Muscle layer of colon (tissue), 2 donors: ENCODE measurements around the gene DGKB.

Source experiments
- H3K27ac ChIP-seq: one replicate; pipeline ENCODE4 v1.7.0; 2013; ENCODE audit warnings: low read depth, mild to moderate bottlenecking, low read length, moderate library complexity
- H3K27me3 ChIP-seq, 2 donors: one replicate each; pipeline ENCODE4 v1.7.0; 2013; ENCODE audit warnings: low read length in 2 of 2, mild to moderate bottlenecking in 2 of 2; ENCODE audit not compliant: insufficient read depth in 2 of 2, control insufficient read depth in 1 of 2
- H3K36me3 ChIP-seq: one replicate; pipeline ENCODE4 v1.7.0; 2013; ENCODE audit warnings: mild to moderate bottlenecking, low read length; ENCODE audit not compliant: insufficient read depth
- H3K4me1 ChIP-seq: one replicate; pipeline ENCODE4 v1.7.0; 2013; ENCODE audit warnings: mild to moderate bottlenecking, low read length; ENCODE audit not compliant: insufficient read depth
- H3K4me3 ChIP-seq, 2 donors: one replicate each; pipeline ENCODE4 v1.7.0; 2013; ENCODE audit warnings: low read length in 2 of 2, low read depth in 1 of 2, mild to moderate bottlenecking in 1 of 2, moderate library complexity in 1 of 2
- H3K9ac ChIP-seq: one replicate; pipeline ENCODE4 v1.7.0; 2013; ENCODE audit warnings: low read length
- H3K9me3 ChIP-seq: one replicate; pipeline ENCODE4 v1.7.0; 2013; ENCODE audit warnings: mild to moderate bottlenecking, low read length
- donor health status: abdominal sarcoma.
- donor health status: Adenocarcinoma of cecum.

The DGKB gene

DNA sequence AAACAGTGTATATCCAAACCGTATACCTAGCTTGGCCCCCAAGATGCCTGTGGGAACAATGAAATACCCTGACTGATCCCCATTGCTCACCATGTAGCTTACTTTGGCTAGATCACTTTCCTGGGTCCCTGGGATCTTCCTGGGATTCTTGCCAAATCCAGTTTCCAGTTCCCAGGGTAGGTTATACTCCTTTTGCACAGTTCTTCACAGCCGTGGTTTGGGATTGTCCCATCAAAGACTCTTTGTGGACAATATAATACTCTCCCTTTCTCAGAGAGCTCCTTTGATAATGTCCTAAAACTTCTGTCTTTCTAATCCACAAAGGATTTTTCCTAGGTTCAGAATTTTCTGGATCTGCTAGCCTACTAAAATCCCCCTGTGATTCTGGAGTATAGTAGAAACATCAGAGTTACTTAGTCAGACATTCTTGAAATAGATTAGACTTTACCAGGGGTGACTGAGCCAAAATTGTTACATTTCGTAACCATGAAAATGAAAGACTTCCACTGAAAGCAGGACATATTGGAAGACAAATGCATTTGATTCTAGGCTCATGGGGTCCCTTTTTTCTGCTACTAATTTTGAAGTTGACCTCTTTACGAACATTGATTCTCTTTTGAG is 524.8 kb downstream of the DGKB start:
- H3K9ac ChIP-seq = no peak overlapping the region
- no peaks in the 10 kb centered on the region for H3K27me3 ChIP-seq
- no peak overlapping the region for H3K27ac ChIP-seq
- H3K4me3 ChIP-seq = no peak overlapping the region
- no peaks in the 10 kb centered on the region for H3K36me3 ChIP-seq
- no peaks in the 10 kb centered on the region for H3K9me3 ChIP-seq
- no peaks in the 10 kb centered on the region for H3K4me1 ChIP-seq

DNA sequence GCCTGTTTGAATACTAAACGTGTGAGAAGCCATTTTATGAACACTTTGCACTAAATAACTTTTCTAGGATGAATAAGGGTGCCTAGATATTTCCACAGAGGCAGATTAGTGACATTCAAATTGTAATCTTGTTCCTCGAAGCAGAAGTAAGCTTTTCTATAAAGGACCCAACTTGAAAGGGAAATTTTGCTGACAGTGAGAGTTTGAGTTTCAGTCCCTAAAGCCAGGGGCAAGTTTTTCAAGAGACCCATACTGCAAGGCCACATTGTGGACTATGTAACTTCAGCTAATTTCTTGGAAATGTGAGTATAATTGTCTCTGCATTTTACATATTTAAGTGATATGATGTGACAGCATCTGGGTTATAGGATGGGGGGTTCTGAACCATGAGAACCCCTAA is 525.8 kb downstream of the DGKB start:
- Histone ChIP-seq H3K36me3 (no peaks in the 10 kb centered on the region), H3K27me3 (no peaks in the 10 kb centered on the region)

DNA sequence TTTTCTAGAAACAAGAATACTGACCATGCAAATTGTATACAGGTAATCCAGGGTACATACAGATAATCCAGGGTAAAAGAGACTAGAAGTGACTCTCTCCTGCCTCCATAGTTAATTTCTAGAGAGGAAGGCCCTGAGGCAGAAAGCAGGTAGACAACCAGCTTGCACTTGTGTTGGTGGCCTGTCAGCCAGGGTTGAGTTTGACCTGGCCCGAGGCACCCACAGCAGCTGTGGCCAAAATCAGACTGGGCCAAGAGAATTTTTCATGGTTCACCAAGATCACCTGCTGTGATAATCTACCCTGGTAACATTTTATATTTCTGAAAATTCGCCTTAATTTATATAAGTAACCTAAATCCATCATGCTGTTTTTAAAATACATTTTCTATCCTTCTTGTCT is 526.6 kb downstream of the DGKB start:
- Histone ChIP-seq H3K9me3 (no peaks in the 10 kb centered on the region), H3K4me3 (no peak overlapping the region), H3K36me3 (no peaks in the 10 kb centered on the region), H3K27me3 (no peaks in the 10 kb centered on the region), H3K4me1 (no peaks in the 10 kb centered on the region), H3K9ac (no peak overlapping the region), H3K27ac (no peak overlapping the region)

More for the DNA sequence above, 525.8 kb downstream of the DGKB start:
- Histone ChIP-seq H3K9ac (no peak overlapping the region), H3K4me3 (no peak overlapping the region), H3K27ac (no peak overlapping the region), H3K4me1 (no peaks in the 10 kb centered on the region), H3K9me3 (no peaks in the 10 kb centered on the region)

DNA sequence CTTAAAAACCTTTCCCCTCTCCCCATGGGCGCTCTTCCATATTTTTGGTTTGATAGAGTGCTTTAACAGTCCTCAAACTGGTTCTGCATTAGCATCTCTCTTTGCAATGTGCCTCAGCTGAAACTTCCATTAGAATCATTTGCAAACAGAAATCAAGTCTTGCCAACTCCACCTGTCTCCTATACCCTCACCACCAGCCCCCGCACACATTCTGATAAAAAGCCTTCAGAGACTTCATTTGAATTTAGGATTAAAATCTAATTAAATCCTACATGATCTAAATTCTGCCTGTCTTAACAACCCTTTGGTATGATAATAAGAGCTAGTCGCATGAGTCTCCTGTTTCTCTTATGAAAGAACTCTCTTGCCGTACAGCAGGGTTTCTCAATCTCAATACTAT is 528.2 kb downstream of the DGKB start:
- no peaks in the 10 kb centered on the region for H3K4me1 ChIP-seq

DNA sequence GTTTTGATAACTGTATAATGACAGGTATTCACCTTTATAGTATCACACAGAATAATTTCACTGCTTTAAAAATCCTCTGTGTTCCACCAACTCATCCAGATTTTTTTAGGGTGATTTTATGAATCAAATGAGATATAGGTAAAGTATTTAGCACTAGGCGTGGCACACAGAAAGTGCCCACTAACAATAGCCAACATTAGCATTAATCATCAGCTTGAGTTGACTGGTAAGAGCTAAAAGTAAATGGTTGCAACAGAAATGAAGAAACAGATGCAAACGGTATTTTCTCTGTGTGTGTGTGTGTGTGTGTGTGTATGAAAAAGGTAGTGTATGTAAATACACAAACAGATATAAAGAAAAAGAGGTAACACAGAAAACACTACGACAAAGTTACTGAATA is 534.3 kb downstream of the DGKB start:
- Histone ChIP-seq H3K27ac (no peak overlapping the region), H3K27me3 (no peaks in the 10 kb centered on the region), H3K4me1 (no peaks in the 10 kb centered on the region), H3K36me3 (no peaks in the 10 kb centered on the region), H3K4me3 (no peak overlapping the region), H3K9ac (no peak overlapping the region), H3K9me3 (no peaks in the 10 kb centered on the region)

More for the DNA sequence above, 528.2 kb downstream of the DGKB start:
- Histone ChIP-seq H3K4me3 (no peak overlapping the region), H3K36me3 (no peaks in the 10 kb centered on the region), H3K9ac (no peak overlapping the region), H3K9me3 (no peaks in the 10 kb centered on the region), H3K27ac (no peak overlapping the region), H3K27me3 (no peaks in the 10 kb centered on the region)

- Histone ChIP-seq H3K4me1 (no peaks in the 10 kb centered on the region), H3K27ac (no peak overlapping the region), H3K4me3 (no peak overlapping the region), H3K9me3 (no peaks in the 10 kb centered on the region), H3K9ac (no peak overlapping the region), H3K36me3 (no peaks in the 10 kb centered on the region), H3K27me3 (no peaks in the 10 kb centered on the region)
Observed at GRCh38 chr7:14351167-14351566, 551.4 kb downstream of the DGKB start.

DNA sequence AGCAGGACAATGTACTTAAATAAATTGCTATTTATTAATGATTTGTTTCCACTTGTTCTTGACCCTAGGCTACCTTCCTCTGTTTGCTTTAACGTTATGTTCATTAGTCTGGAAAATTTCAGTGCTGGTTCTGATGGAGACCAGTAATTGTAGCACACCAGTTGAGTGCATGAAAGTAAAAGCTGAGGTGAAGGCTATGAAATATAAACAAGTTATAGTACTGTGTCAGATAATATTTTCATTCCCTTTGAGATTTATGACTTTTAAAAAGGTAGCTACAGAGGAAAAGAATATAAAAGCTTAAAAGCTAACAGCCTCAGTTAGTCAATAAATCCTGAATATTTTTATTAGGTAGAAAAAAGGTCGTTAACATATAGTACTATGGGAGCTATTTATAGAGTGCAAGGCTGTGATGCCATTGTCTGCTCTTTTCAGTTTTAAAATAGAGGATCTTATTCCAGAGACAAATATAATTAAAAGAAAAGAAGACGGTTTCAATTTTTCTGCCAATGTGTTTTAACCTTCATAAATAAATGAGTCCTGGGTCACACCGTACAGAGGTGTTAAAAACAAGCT is 561.3 kb downstream of the DGKB start:
- Histone ChIP-seq H3K4me1 (peaks cover 12% of the 10 kb centered on the region), H3K27ac (no peak overlapping the region), H3K4me3 (no peak overlapping the region), H3K9me3 (no peaks in the 10 kb centered on the region), H3K27me3 (no peaks in the 10 kb centered on the region), H3K36me3 (no peaks in the 10 kb centered on the region), H3K9ac (no peak overlapping the region)

- H3K4me3 ChIP-seq = no peak overlapping the region
- no peaks in the 10 kb centered on the region for H3K27me3 ChIP-seq
- H3K9me3 ChIP-seq = no peaks in the 10 kb centered on the region
- no peak overlapping the region for H3K9ac ChIP-seq
- H3K4me1 ChIP-seq = peaks cover 12% of the 10 kb centered on the region
- no peaks in the 10 kb centered on the region for H3K36me3 ChIP-seq
- H3K27ac ChIP-seq = no peak overlapping the region
Observed at GRCh38 chr7:14340393-14341074, 562.0 kb downstream of the DGKB start.

DNA sequence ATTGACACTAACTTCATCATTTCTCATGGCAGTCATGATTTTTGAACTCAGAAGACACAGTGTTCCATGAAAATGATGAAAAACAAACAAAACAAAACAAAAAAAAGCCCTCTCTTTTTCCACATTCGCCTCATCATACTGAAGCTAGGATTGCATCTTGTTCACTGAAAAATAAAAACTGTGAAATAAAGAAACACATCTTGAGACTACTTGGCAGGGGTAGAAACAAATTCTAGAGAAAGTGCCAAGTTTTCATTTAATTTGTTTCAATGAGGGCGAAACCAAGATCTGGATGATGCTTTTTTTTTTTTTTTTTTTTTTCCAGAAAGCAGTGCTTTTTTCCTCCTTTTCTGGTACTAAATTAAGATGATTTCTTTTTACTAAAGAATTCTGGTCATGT is 562.7 kb downstream of the DGKB start:
- no peaks in the 10 kb centered on the region for H3K9me3 ChIP-seq
- H3K27me3 ChIP-seq = no peaks in the 10 kb centered on the region
- H3K9ac ChIP-seq = no peak overlapping the region
- H3K4me1 ChIP-seq = peaks cover 12% of the 10 kb centered on the region
- no peak overlapping the region for H3K4me3 ChIP-seq
- no peaks in the 10 kb centered on the region for H3K36me3 ChIP-seq
- no peak overlapping the region for H3K27ac ChIP-seq

DNA sequence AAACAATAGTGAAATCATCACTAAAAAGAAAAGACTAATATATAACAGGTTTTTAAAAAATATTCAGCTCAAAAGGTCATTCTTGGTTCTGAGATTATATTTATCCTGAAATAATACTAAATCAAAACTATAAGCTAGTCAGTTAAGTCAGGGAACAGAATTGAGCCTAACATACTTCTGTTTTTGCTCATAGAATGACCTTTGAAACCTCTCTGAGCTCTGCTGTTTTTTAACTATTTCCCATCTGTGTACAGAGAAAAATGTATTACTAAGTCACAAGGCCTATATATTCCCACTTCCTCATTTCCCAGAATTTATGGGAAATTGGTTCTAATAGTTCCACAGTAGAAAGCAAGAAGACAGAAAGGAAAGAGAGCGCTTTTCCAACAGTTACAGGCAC is 566.3 kb downstream of the DGKB start:
- Histone ChIP-seq H3K4me3 (no peak overlapping the region), H3K27me3 (no peaks in the 10 kb centered on the region), H3K36me3 (no peaks in the 10 kb centered on the region), H3K9ac (no peak overlapping the region), H3K4me1 (peaks cover 11% of the 10 kb centered on the region), H3K9me3 (no peaks in the 10 kb centered on the region), H3K27ac (no peak overlapping the region)

GRCh38 chr7:14332155-14332554 is 570.4 kb downstream of the DGKB start:
- Histone ChIP-seq H3K27ac (no peak overlapping the region), H3K27me3 (no peaks in the 10 kb centered on the region), H3K9me3 (no peaks in the 10 kb centered on the region), H3K4me3 (no peak overlapping the region), H3K36me3 (no peaks in the 10 kb centered on the region), H3K9ac (no peak overlapping the region), H3K4me1 (no peaks in the 10 kb centered on the region)

DNA sequence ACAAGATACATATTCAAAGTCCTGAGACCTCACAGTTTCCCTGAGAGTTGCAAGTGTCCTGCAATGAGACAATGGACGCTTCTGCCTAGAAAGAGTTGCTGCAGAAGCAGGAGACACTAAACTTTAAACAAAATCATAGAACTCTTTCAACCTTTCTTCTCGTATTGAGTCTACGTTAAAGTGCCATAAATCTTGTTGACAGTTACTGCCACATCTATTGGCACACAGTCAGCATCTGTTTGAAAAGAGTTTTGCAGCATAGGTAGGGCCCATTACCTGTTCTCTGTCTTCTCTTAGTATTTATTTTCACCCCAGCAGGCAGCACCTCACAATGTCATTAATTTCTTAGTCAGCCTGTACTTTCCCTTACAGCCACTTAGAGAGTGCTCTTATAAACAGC is 577.8 kb downstream of the DGKB start:
- no peak overlapping the region for H3K9ac ChIP-seq
- H3K4me3 ChIP-seq = no peak overlapping the region
- no peaks in the 10 kb centered on the region for H3K4me1 ChIP-seq
- no peaks in the 10 kb centered on the region for H3K9me3 ChIP-seq
- H3K27ac ChIP-seq = no peak overlapping the region
- no peaks in the 10 kb centered on the region for H3K27me3 ChIP-seq
- no peaks in the 10 kb centered on the region for H3K36me3 ChIP-seq
